ENCODE measurements around the gene HSPA4.
"Not testable (repeated sequence)": the region's sequence is repeated elsewhere in the genome, so short reads cannot be mapped to it uniquely, and the experiment has no call there.

Gene HSPA4

DNA sequence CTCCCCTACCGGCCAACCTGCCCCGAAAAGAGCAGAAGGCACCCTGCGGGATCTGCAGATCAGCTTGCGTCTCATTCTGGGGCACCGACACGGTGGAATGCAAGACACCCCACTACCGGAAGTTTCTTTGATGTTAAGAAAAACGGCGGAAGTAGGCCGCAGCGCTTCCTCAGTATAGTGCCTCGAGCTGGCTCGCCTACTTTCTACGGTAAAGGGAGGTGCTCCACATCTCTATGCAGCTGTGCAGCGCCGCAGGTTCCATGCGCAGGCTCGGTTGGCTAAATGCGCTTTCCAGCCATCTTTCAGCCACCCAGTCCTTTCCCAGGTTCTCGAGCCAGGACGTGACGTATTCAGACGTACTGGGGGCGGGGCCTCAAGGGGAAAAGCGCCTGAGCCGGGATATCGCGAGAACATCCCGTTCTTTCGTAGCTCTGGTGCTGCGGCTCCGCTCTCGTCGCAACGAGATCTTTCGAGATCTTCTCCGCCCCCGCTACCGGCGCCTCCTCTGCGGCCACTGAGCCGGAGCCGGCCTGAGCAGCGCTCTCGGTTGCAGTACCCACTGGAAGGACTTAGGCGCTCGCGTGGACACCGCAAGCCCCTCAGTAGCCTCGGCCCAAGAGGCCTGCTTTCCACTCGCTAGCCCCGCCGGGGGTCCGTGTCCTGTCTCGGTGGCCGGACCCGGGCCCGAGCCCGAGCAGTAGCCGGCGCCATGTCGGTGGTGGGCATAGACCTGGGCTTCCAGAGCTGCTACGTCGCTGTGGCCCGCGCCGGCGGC lies at the start of gene HSPA4:
TSS of gene HSPA4 (plus strand) at position 472 of the 775 bp plus-strand sequence. CDS start at position 710, 238 bp downstream.
- Histone ChIP-seq H3K4me3 (peak within 1 kb of the TSS; percentile 78 to 99 (median 90)), H3K27ac (peak within 1 kb of the TSS; percentile 85 to 99 (median 97))

DNA sequence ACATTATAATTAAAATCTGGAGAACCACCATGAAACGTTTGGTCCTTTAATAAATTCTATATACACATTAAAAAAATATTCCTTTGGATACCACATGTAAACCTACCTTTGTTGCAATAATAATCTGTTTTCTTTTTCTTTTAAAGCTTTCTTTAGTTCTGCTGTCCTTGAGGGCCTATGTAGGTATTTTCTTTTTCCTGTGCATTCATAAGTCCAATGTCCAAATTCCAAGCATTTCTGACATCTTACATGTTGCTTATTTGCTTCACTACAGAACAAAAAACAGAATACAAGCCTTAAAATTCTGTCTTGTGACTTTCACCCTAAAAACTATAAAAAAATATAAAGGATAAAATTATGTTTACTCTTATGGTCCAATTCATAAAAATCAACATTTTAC lies 45.2 kb upstream of the HSPA4 start:
- Histone ChIP-seq H3K4me3 (no peak overlapping the region), H3K27ac (no peak overlapping the region)

DNA sequence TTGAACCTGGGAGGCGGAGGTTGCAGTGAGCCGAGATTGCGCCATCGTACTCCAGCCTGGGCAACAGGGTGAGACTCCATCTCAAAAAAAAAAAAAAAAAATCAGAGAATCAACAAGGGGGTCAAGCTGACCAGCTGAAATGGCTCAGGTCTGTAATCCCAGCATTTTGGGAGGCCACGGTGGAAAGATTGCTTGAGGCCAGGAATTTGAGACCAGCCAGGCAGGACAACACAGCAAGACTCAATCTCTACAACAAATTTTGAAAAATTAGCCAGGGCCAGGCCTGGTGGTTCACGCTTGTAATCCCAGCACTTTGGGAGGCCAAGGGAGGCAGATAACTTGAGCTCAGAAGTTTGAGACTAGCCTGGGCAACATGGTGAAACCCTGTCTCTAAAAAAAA lies 43.4 kb upstream of the HSPA4 start:
- H3K27ac ChIP-seq, H3K4me3 ChIP-seq: not testable (repeated sequence)

DNA sequence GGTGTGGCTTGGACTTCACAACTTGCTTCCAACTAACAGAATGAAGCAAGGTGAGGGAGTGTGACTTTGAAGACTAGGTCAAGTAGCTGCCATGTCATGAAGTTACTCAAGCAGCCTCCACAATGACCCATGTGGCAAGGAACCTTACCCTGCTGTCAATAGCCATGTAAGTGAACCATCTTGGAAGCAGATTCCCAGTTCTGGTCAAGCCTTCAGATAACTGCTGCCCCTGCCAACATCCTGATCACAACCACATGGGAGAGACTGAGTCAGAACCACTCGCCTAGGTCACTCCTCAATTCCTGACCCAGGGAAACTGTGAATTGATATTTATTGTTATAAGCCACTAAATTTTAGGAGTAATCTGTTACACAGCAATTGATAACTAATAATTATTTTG lies 36.3 kb upstream of the HSPA4 start:
- no peak overlapping the region for H3K4me3 ChIP-seq
- no peak overlapping the region for H3K27ac ChIP-seq

DNA sequence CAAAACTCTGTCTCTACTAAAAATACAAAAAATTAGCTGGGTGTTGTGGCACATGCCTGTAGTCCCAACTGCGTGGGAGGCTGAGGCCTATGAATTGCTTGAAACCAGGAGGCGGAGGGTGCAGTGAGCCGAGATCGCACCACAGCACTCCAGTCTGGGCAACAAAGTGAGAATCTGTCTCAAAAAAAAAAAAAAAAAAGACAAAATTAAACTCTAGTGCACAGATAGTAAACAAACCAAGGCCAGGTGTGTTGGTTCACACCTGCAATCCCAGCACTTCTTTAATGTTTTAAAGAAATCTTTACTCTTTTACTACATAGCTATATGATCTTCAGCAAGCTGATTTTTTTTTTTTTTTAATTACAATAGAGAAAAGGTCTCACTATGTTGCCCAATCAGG lies 33.8 kb upstream of the HSPA4 start:
- Histone ChIP-seq H3K4me3 (no peak overlapping the region), H3K27ac (no peak overlapping the region)

DNA sequence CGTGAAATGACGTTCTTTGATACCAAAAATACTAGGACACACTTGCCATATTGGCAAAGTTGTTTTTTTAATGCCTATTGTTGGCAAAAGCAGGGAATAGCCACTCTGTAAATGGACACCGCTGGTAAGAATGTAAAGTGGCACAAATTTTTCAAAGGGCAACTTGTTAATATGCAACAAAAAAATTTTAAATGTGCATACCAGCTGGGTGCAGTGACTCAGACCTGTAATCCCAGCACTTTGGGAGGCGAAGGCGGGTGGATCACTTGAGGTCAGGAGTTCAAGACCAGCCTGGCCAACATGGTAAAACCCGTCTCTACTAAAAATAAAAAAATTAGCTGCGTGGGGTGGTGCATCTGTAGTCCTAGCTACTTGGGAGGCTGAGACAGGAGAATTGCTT lies 32.3 kb upstream of the HSPA4 start:
- not testable (repeated sequence) for H3K4me3 ChIP-seq, H3K27ac ChIP-seq

DNA sequence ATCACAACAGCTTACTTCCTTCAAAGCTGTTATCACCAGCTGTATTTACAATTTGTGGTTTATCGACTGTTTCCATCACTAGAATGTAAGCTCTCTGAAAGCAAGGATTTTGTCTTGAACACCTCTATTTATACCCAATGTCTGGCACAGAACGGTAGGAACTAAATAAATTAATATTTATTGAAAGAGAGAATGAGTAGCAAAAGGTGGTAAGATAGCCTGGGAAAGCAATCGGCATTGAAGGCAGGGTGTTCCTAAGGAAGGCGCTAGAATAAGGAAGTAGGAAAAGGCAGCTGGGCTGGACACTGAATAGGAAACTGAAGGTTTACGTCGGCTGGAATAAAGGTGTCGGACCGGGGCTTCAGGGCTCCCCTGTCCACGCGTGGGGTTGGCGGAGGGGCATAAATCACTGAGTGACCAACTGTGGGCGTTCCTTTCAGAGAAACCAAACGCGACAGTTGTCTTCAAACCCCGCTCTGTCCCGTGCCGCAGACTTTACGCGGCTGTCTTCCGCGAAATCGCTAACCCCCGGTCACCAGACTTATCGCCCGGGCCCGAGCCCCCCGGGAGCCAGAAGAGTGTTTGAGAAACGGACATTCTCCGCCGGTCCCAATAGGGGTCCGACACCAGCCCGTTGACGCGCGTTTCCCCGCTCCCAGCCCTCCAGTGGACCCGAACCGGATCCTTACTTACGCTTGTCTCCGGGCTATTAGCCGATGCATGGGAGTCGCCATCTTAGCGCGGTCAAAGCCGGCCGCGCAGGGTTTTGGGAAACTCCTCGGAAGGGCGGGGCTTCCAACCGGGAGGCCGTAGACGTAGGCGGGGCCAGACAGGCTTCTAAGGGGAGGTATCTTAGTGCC lies 25.8 kb upstream of the HSPA4 start, which contains the start of gene ZCCHC10:
TSS of gene ZCCHC10 (minus strand) at position 746 of the 860 bp plus-strand sequence. CDS start at position 734, 12 bp downstream.
- Histone ChIP-seq H3K27ac (peak within 1 kb of the TSS; percentile 76 to 98 (median 94)), H3K4me3 (peak within 1 kb of the TSS; percentile 57 to 89 (median 82))

DNA sequence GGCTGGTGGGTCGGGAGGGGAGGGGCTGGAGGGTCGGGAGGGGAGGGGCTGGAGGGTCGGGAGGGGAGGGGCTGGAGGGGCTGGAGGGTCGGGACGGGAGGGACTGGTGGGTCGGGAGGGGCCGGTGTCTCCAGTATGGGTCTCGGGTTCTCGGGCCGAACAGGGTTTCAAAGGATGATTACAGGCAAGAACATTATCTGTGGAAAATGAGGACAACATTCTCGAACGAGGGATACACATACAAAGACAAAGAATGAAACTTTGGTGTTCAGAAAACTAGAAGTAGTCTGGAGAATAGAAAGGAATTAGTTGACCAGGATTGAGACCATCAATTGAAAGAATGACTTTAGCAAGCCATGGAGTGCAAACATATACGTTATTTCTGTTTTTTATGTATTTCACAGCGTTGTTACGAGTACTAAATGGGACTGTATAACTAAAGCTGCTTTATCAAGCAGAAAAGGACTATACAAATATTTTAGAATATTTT lies 25.1 kb upstream of the HSPA4 start:
- H3K4me3 ChIP-seq = peak overlapping the region; percentile 57 to 89 (median 82)
- H3K27ac ChIP-seq = peak overlapping the region in 18 of 21 experiments; percentile 88 to 98 (median 94)

DNA sequence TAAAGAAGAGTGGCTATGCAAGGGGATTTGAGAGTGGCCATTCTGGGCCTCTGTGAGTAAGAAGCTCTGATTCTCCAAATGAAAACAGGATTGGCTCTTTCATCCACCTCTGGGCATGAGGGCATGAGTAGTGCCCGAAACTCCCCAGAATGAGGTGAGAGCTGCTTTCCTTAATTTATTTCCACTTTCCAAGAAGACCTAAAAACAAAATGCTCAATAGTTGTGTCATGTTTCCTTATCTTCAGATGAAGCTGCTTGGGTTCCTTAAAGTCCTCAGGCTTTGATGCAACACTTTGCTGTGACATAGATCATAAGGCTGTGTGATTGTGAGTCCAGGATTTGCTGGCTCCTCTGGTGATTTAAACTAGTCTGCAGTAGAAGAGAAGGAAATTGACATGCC lies 22.4 kb upstream of the HSPA4 start:
- no peak overlapping the region for H3K4me3 ChIP-seq
- H3K27ac ChIP-seq = no peak overlapping the region

DNA sequence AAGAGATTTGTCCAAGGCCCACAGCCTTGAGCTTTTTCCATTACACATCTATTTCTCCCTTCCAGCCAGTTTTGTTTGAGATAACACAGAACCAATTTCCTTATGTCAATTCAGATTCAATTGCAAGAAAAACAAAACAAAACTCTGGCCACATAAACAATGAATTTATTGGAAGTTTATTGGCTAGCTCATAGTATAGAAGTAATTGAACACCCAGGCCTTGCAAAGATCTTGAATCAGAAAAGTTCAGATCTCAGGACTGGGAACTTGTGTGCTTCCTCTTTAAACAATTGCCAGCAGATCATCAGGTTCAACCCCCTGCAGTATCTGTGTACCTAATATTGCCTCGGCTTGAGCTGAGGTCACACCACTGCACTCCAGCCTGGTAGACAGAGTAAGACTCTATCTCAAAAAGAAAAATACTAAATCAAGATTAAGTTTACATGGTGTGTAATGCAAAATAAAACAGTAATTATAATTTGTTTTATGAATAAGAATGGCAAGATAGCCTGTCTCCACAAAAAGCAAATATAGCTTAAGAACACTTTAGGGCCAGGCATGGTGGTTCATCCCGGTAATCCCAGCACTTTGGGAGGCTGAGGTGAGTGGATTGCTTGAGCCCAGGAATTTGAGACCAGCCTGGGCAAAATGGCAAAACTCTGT lies 21.3 kb upstream of the HSPA4 start:
- Histone ChIP-seq H3K27ac (no peak overlapping the region), H3K4me3 (no peak overlapping the region)

DNA sequence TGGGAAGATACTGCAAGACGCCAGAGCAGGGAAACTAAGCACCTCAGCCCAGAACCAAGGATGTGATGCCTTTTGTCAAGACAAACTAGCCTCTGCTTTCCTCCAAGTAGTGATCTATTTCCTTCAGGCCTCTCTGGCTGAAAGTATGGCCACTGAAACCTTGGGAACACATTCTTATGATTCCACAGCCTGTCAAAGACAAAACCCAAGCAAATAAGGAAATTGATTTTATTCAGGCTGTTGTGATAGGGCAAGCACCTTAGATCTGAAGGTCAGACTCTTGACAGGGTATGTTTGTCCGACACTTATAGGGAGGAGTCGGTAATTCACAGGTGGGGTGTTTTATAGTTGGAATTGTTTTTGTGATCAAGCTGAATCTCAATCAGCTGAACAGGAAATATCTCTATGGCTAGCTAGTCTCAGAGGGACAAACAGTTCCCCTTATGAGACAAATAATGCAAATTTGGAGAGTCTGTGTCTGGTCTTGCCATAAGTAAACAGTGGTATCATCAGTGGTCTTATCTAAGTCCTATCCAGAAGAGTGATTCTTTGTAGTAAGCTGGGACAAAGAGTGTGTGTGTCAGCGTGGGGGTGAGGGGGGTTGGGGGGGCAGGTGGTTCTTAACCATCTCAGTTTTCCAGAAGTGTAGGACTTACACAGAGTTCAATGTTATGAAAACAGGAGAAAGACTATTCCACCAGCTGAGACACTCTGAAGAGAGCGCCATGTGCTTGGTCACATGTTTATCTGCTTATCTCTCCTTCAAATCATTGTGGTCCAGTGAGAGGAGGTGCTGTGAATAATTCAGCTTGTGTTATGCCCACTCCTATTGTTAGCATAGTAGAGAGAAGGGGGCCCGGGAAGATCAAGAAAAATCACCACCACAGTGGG lies 18.7 kb upstream of the HSPA4 start:
- peak overlapping the region in 1 of 21 experiments; percentile 58 for H3K27ac ChIP-seq
- no peak overlapping the region for H3K4me3 ChIP-seq

DNA sequence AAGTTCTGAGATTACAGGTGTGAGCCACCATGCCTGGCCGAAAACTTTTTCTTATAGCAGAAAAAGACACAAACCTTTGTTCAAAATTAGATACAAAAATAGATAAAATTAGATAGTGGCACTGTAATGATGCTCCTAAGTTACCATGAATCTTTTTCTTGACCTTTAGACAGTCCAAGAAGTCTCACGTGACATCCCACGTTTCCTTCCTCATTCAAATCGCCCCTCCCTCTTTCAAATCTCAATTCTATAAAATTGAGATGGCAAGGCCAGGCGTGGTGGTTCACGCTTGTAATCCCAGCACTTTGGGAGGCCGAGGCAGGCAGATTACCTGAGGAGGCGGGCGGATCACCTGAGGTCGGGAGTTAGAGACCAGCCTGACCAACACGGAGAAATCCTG lies 17.7 kb upstream of the HSPA4 start:
- Histone ChIP-seq H3K27ac (peak overlapping the region in 1 of 21 experiments; percentile 40), H3K4me3 (no peak overlapping the region)

DNA sequence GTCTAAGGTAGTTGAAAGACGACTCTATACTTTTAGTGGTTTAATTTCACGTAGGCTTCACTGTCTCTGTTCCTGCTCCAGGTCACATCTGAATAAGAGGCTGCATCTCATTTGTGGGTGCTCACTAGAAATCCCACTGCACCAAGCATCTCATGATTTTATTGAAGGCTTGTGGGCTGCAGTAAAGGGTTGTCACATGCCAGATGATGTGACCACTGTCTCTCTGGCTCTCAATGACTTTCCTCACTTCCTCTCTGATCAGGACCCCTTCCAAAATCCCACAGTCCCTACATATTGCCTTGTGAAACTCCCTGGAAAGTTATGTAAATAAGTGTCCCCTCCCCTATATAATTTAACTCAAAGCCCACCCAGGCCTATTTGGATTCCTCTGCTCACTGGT lies 16.6 kb upstream of the HSPA4 start:
- Histone ChIP-seq H3K4me3 (no peak overlapping the region), H3K27ac (no peak overlapping the region)

DNA sequence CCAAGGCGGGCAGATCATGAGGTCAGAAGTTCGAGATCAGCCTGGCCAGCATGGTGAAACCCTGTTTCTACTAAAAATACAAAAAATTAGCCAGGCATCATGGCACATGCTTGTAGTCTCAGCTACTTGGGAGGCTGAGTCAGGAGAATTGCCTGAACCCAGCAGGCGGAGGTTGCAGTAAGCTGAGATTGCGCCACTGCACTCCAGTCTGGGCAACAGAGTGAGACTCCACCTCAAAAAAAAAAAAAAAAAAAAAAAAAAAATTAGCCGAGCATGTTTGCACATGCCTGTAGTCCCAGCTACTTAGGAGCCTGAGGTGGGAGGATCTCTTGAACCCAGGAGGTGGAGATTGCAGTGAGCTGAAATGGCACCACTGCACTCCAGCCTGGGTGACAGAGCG lies 15.1 kb upstream of the HSPA4 start:
- not testable (repeated sequence) for H3K4me3 ChIP-seq, H3K27ac ChIP-seq

DNA sequence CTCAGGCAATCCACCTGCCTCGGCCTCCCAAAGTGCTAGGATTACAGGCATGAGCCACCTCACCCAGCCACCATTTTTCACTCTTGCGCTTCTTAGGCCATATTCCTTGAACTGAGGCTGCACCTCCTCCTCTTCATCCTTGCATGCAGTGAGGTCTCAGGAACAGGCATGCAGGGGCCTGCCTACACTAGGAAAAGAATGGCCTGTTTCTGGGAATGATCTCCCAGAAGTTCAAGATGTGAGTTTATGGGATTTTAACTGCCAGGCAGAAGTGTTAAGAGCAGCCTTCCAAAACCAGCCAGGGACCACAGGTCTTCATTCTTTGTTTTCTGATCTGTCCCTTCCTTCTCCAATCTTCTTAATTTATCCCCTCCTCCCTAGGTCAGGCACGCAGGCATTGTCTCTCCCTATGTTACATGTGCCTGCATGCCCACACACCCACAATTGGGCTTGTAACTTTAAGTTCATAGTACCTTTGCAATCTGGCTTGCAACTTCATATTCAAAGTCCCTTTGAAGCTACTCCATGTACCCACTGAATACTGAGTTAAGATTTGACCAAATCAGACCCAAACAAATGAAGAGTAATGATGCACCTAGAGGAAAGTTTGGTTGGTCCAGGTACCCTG lies 10.5 kb upstream of the HSPA4 start:
- peak overlapping the region in 15 of 21 experiments; percentile 34 to 81 (median 64) for H3K27ac ChIP-seq
- no peak overlapping the region for H3K4me3 ChIP-seq

DNA sequence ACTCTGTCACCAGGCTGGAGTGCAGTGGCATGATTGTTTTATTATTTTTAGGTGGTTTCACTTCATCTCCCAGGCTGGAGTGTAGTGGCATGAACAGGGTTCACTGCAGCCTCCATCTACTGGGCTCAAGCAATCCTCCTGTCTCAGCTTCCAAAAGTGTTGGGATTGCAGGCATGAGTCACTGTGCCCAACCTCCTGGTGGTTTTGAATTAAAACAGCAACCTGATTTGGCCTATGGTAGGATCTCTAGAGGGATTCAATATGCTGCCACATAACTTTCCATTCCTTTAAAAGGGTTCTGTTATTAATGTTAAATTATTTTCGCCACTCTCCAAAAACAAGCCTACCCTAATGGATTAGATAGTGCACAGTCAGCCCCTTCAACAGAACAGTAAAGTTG lies 9.9 kb upstream of the HSPA4 start:
- Histone ChIP-seq H3K27ac (peak overlapping the region in 9 of 21 experiments; percentile 1 to 81 (median 66)), H3K4me3 (no peak overlapping the region)

DNA sequence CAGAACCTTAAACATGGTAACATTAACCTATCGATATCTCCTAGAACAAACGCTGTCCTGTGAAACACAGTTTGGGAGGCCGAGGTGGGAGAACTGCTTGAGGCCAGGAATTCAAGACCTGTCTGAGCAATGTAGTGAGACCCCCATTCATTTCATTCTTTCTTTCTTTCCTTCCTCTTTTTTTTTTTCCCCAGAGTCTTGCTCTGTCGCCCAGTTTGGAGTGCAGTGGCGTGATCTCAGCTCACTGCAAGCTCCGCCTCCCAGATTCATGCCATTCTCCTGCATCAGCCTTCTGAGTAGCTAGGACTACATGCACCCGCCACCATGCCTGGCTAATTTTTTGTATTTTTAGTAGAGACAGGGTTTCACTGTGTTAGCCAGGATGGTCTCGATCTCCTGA lies 5.3 kb upstream of the HSPA4 start:
- H3K27ac ChIP-seq, H3K4me3 ChIP-seq: not testable (repeated sequence)

DNA sequence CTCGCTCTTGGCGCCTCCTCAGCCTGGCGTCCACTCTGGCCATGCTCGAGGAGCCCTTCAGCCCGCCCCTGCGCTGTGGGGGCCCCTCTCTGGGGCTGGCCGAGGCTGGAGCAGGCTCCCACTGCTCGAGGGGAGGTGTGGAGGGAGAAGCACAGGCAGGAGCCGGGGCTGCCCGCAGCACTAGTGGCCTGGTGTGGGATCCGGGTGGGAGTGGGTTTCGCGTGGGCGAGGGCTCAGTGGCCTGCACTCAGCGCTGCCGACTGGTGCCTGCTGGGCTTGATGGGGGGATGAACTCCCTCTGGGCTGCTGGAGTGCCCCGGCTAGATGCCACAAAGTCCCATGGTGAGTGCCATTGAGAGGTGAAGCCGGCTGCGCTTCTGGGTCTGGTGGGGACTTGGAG lies 4.4 kb upstream of the HSPA4 start:
- no peak overlapping the region for H3K4me3 ChIP-seq
- no peak overlapping the region for H3K27ac ChIP-seq
